LNCAP (cell line): ENCODE results near the gene EBF3.

Source experiments
- CTCF ChIP-seq: fragments of 450-650 bp; IDR thresholded peaks from 2 replicates; pipeline ENCODE4 v1.5.1; 2017; ENCODE audit warnings: mild to moderate bottlenecking

The EBF3 gene

GRCh38 chr10:129861776-129862531 is 102.1 kb downstream of the EBF3 start:
- TF ChIP-seq CTCF = no peak

DNA sequence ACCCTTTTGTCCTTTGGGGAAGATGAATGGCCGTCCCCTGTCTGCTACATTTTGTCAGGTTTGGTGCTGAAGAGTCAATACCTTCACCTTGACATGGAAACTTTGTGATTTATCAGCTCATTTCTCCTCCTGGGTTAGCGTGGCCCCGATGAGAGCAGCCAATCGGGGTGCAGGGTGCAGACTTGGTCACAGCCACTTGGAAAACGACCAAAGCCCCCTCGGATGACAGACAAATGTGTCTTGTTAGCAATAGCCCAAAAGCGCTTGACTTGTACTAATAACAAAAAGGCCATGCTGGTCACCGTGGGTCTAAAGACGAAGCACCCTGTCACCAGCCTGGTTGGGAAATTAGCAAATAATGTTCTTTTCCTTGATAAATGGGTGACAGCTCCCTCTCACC is 103.7 kb downstream of the EBF3 start:
- TF ChIP-seq CTCF = no peak

- TF ChIP-seq CTCF = no peak
Observed at GRCh38 chr10:129859536-129859935, 104.5 kb downstream of the EBF3 start.

DNA sequence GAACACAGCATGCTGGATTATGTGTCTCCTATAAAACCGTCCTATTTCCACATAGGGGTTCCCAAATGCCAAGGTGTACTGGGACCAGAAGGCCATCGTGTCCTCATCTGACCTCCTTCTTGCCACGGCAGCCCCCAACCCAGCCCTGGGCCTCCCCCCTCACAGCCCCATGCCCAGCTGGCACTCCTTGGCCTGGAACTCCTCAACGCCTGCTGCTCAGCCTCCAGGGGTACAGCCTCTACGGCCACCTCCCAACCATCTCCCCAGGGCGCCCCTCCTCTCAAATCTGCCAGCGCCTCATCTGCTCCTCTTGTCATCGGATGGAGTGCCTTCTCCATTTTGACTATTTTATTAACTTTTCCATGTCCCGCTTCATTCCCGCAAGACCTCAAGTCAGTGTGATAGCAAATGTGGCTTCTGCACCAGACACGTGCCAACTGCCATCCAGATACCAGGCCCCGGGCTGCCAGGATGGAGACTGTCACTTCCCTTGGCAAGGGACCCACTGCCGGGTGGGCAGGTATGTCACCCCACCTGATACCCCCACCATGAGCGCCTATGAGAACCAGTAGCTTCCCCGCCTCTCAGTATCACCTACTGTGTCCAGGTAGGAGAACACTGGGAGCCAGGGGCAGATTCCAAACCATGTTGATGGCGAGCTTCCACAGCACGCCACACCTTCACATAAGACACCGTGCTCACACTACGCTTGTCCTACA is 106.7 kb downstream of the EBF3 start:
- no peak for TF ChIP-seq CTCF

DNA sequence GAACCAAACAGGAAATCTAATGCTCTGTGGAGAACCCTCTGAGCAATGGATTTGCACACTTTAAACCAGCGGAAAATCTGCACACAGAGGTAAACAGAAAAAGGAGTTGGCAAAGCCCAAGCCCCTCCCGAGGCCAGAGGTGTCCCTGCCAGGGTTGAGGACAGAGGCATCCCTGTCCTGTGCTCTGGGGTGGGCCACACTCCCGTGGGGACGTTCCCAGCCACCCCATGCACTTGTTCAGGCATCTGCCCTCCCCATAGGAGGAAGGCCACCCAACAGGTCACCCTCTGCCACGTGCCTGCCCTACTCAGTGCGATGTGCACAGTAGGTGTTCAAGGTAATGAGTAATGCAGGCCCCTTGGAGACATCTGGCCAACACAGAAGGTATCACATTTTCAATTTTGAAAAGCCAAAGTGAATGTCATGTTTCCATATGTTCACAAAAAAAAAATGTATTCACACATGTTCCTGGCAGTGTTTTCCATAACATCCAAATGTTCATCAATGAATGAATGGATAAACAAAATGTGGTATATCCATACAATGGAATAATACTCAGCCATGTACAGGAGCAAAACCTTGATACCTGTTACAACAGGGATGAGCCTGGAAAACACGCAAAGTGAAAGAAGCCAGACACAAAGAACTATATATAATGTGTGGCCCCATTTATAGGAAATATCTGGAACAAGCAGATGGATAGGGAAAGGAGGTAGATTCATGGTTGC is 108.1 kb downstream of the EBF3 start:
- TF ChIP-seq CTCF = no peak

DNA sequence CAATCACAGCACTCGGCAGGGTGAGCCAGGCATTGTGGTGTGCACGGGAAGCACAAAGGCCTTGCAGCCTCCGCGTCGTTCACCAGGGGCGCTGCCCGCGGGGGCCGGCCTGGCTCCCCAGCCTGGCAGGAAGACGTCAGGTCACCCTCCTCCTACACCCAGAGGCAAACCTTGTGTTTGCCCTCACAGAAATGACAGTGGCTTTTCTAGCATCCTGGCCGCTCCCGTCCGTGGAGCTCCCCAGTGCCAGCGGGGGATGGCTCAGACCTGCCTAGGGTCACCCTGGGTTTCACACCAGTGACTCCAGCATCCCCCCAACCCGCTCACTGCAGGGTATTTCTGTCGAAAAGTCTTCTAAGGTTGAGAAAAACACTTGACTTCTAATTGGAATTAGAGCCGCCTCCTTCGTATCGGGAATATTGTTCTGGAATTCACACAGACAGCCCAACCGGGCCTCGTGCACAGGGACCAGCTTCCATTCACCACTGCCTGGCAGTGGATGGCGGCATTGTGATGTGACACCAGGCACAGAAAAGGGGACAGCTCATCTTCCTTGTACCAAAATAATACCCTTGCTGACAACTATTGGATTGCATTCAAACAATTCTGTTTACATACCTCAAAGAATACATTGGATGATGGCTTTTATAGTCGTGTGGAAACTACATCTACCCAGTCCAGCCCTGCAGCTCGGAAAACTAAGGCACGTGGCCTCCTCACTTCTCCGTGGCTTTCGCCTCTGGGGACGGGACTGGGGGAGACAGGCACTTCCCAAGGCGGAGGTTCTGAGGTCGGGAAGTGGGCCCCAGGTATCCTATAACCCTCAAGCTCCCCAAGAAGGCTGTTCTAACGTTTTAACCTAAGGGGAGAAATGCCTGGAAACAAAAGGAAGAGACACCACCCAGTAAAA is 109.0 kb downstream of the EBF3 start:
- no peak for TF ChIP-seq CTCF

- TF ChIP-seq CTCF = no peak
Observed at GRCh38 chr10:129854158-129854557, 109.9 kb downstream of the EBF3 start.
